Hippocampal formation (tissue), 2 donors: ENCODE data around the gene RDH5.

Experiments
- DNase-seq, 2 donors: peaks; one replicate each; lab custom pipeline; 2025; lab: John Stamatoyannopoulos, UW

The RDH5 gene

DNA sequence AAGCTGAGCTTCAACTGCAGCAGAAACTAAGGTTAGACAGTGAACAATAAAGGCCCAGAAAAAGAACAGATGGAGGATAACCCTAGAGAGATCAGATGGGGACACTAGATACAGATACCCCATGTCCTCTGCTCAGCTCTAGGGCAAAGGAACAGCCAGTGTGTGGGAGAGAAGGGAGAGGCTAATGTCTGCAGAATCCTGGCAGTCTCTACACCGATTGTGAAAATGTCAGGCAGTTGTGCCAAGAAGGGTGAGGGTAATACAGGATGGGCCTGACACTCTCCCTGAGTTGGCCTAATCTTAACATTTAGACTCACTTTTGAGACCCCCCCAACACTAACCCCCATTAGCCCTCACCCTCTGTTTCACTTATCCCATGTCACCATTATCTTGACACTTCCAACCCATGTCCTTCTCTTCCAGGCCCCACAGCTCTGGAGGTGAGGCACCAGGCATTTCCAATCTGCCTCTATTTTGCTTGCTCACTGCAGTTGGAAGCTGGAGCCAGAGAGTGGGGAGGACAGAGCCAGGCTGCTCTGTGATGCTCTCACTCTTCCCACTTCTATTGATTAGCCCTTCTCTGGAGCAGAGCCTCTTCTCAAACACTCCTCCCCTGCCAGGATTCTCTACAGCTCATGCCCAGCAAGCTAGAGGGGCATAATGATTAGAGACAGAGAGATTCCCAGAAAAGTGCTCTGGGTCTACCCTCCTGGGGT, 7.3 kb upstream of the RDH5 start:
- DNase-seq = no peak

DNA sequence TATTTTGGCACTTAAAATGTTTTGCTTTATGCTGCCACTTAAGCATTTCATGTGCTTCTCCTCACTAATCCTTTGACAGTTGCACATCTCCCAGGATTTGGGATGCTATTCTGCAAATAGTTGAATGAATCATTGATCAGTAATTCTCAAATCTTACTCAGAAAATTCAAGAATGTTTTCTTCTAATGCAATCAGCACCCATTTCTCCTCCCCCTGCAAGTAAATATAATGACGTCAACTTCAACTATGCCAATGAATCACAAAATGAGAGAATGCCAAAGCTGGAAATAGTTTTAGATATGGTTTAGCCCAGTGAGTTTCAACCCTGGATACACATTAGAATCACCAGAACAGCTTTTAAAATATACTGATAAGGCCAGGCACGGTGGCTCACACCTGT, 6.5 kb upstream of the RDH5 start:
- DNase-seq = no peak

- DNase-seq = no peak
These were observed 4.9 kb upstream of the RDH5 start for GRCh38 chr12:55715169-55715764.

- peak; percentile 70 to 83 for DNase-seq
These were observed 4.2 kb upstream of the RDH5 start, which contains the start of gene BLOC1S1 for GRCh38 chr12:55715833-55716581. TSS of gene BLOC1S1 (plus strand) at chr12:55716046. CDS start at chr12:55716052, 6 bp downstream.

DNA sequence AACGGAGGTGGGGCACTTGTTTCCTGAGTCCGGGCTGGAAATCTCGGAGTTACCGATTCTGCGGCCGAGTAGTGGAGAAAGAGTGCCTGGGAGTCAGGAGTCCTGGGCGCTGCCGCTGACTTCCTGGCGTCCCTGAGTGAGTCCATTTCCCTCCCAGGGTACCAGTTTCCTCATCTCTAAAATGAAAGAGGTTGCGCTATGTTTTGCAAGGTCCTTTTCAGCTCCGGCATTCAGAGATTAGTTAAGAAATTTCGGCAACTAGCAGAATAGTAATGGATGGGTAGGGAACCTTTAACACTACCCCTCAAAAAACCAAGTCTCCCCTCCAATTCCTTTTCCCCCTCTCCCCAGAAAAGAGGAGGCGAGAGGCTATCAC, 3.6 kb upstream of the RDH5 start:
- DNase-seq = no peak

- no peak for DNase-seq
These were observed 2.9 kb upstream of the RDH5 start for GRCh38 chr12:55717011-55718007.

DNA sequence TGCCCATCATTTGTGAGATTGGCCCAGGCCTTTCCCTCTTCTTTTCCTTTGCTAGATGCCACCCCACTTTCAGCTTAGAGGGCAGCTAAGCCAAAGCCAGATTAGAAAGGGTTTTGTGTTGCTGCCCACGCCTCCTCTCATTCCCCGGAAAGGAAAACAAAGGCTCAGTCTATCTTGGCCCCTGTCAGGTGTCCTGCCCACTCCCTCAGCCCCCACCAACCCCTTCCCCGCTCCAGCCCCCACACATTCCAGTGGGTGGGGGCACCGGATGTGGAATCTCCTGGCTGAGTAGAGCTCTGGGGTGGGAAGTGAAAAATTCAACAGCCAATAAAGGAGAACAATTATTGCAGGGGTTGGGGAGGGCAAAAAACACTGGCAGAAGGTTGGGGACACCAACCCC, 2.2 kb upstream of the RDH5 start:
- no peak for DNase-seq

DNA sequence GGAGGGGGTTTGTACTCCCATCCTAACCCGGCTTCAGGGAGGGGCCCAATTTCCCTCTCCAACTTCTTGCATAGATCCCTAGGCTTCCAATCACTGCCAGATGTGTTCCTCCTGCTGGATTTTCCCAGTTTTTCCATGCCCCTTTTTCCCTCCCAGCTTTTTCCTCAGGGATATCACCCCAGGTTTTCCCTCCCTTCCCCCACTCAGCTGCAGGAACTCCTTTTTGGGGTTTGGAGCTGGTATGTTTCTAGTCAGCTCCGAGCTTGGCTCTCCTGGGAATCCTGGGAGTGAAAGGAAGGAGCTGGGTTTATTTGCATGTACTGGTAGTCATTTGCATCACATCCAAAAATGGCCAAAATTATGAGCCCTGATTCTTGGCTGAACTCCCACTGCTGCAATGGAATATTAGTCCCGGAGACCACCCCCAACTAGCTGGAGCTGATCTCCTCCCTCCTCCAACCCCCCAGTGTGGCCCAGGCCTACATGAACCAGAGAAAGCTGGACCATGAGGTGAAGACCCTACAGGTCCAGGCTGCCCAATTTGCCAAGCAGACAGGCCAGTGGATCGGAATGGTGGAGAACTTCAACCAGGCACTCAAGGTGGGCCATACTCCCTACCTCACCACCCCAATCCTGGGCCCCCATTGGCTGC, 1.4 kb upstream of the RDH5 start:
- DNase-seq = no peak

DNA sequence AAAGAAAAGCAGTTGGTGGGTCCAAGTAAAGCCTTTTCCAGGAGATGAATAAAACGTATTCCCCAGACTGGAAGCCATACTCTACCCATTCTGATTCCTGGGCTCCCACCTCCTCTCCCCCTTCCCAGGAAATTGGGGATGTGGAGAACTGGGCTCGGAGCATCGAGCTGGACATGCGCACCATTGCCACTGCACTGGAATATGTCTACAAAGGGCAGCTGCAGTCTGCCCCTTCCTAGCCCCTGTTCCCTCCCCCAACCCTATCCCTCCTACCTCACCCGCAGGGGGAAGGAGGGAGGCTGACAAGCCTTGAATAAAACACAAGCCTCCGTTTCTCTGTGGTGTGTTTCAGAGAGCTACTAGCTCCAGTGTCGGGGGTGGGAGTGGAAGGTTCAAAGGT, 822 bp upstream of the RDH5 start:
- no peak for DNase-seq

- DNase-seq = peak; percentile 46 to 53
These were observed 776 bp downstream of the RDH5 start for GRCh38 chr12:55720894-55721444.

GRCh38 chr12:55721601-55722213, 1.5 kb downstream of the RDH5 start:
- no peak for DNase-seq

DNA sequence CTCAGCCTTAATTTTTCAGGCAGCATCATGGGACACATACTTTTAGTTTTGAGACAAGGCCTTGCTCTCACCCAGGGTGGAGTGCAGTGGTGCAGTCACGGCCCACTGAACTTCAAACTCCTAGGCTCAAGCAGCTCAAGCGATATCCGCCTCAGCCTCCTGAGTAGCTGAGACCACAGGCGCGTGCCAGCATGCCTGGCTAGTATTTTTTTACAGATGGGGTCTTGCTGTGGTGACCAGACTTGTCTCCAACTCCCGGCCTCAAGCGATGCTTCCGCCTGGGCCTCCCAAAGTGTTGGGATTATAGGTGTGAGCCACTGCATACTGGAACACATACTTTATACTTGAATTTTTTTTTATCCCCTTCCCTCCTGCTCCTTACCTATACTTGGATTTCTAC, 2.8 kb downstream of the RDH5 start:
- DNase-seq = no peak

- no peak for DNase-seq
These were observed 3.5 kb downstream of the RDH5 start for GRCh38 chr12:55723516-55724225.

DNA sequence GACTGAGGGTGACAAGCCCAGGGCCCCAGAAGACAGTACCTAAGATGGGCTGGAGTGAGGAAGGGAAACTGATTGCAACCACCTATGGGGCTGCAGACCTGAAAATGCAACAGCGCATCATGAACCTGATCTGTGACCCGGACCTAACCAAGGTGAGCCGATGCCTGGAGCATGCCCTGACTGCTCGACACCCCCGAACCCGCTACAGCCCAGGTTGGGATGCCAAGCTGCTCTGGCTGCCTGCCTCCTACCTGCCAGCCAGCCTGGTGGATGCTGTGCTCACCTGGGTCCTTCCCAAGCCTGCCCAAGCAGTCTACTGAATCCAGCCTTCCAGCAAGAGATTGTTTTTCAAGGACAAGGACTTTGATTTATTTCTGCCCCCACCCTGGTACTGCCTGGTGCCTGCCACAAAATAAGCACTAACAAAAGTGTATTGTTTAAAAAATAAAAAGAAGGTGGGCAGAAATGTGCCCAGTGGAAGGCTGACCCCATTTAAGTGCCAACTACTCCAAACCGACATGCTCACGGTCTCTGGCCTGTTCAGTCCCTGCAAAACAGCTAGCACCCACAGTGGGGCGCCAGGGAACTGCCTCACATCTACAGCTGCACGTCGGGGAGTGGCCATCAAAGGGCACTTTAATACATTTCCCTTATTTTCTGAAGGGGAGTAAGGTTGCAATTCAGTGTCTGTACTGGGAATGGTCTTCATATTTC, 4.2 kb downstream of the RDH5 start:
- DNase-seq = peak in 1 of 2 donors; percentile 35

DNA sequence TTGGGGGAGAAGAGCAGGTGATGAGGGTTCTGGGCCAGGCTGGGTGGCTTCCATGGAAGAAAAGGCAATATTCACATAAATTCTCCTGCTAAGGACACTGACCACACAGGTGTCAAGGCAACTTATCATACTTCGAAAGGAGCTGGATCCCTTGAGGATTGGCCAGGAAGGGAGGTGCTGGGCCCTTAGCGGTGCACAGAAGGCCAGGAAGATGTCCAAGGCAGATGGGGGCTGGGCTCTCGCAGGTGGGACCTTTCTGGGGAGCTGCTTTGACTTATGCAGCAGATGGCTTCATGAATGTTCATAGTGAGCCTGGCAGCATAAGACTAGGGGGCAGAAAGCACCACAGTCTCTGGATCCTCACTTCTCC, 4.7 kb downstream of the RDH5 start:
- no peak for DNase-seq

- DNase-seq = no peak
These were observed 5.4 kb downstream of the RDH5 start for GRCh38 chr12:55725556-55725955.

DNA sequence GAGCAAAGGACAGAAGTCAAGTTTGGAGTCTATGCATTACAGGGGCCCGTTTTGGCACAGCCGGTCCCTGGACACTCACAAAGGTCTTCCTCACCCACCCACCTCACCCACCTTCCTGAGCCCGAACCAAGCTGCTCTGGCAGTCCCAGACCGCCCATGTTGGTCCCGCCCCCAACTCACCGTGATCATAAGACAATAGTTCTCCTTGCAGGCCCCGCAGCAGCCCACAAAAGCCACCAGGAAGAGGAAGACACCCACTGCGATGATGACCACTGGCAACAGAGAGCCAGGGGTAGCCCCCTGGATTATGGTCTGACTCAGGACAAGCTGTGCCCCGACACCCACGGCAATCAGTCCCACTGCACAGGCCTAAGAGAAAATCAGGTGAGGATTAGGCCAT, 6.8 kb downstream of the RDH5 start:
- no peak for DNase-seq

- no peak for DNase-seq
These were observed 7.5 kb downstream of the RDH5 start for GRCh38 chr12:55727643-55728185.
